GM21737 (cell line): ENCODE data around the gene POLR2I.
A peak's percentile ranks its signal among the peaks of the same experiment; 100 is the strongest.

Experiments used
- ATAC-seq: cut with Tn5 transposase; IDR thresholded peaks from one replicate; pipeline ENCODE4 v1.9.1; 2021; ENCODE audit warnings: mild to moderate bottlenecking, moderate library complexity; ENCODE audit not compliant: unreplicated experiment

Gene POLR2I

GRCh38 chr19:36114721-36115452, at the start of gene POLR2I:
TSS of gene POLR2I (minus strand) at chr19:36114875. CDS start at chr19:36114856, 19 bp downstream.
- ATAC-seq: peak; percentile 71

DNA sequence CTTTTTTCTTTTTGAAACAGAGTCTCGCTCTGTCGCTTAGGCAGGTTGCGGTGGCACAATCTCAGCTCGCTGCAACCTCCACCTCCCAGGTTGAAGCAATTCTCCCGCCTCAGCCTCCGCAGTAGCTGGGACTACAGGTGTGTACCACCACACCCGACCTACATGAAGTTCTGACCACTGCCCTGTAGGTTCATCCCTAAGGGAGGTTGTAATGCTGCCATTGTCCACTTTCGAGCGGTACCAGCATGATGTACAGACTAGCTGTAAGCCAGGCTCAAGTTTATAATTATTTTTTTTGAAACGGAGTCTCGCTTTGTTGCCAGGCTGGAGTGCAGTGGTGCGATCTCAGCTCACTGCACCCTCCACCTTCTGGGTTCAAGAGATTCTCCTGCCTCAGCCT, 49.1 kb upstream of the POLR2I start:
- ATAC-seq: no peak

DNA sequence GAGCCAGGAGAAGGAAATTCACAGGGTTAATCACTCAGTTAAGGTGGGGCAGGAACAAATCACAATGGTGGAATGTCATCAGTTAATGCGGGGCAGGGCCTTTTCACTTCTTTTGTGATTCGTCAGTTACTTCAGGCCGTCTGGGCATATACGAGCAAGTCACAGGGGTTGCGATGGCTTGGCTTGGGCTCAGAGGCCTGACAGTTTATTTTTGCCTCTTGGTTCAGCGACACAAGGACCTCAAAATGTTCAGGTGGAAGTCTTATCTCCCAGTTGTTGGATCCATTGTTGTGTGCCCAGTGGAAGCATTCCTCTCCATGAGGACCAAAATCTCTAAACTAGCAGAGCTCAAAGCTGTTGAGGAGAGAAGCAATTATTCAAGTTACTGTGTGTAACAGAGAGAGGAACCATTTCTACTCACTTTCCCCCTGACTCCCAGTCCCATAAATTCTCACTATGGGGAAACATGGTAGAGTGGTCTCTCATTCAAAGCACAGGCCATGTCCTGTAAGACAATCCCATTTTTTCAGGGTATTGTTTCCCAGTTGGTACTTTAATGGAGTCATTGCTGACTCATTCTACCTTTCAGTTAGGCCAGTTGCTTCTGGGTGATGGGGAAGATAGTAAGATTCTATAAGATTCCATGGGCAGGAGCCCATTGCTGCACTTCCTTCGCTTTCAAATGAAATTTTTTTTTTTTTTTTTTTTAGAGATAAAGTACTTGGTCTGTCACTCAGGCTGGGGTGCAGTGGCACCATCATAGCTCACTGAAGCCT, 46.3 kb upstream of the POLR2I start:
- no peak for ATAC-seq

GRCh38 chr19:36153126-36153525, 38.5 kb upstream of the POLR2I start:
- ATAC-seq: no peak

DNA sequence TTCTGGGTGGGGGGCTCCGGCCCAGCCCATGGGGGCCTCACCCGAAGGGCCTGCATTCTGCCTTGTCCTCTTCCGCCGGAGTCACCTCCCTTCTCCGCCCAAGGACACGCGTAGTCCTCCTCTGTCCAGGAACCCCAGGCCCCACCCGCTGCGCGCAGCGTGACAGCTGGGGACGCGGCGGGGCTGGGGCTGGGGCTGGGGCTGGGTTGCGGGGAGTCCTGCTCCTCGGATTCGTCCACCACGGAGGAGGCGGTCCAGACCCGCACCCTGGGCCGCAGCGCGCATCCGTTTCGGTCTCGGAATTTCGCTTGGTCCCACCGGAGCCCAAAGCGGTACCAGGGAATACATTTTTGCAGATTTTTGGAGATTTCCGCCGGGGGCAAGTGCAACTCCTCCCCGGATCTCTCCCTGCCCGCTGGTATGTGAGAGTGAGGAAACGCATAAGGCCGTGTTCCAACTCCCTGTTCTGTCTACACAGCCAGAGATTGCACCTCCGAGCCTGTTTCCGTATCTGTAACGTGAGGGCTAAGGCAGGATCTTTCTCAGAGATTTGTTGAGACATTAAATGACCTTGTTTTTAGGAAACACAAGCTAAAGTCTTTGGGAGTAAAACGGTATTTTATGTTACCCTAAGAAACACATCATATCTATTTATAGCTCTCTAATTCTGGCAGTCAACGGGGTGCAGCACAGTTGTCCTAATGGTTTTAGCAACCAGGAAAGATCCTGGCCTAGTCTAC, 37.8 kb upstream of the POLR2I start, which contains the start of gene COX7A1:
COX7A1 (minus strand) TSS at position 96 of the 740 bp plus-strand sequence; CDS start at position 56, 40 bp downstream.
- no peak for ATAC-seq

DNA sequence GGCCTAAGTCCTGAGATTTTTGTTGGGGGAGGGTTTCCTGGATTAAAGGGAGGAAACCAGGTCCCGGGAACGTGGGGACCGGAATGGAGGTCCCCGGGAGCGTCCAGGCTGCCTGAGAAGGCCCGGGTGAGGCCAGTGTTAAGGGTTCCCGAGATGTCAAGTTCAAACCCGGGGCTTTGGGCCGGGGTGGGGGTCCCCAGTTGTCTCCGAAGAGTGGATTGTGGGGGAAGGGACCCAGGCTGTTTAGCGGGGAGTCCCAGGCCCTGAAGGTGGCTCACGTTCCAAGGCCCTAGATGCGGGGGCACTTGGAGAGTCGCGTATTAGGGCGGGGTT, 37.3 kb upstream of the POLR2I start:
- ATAC-seq: no peak

DNA sequence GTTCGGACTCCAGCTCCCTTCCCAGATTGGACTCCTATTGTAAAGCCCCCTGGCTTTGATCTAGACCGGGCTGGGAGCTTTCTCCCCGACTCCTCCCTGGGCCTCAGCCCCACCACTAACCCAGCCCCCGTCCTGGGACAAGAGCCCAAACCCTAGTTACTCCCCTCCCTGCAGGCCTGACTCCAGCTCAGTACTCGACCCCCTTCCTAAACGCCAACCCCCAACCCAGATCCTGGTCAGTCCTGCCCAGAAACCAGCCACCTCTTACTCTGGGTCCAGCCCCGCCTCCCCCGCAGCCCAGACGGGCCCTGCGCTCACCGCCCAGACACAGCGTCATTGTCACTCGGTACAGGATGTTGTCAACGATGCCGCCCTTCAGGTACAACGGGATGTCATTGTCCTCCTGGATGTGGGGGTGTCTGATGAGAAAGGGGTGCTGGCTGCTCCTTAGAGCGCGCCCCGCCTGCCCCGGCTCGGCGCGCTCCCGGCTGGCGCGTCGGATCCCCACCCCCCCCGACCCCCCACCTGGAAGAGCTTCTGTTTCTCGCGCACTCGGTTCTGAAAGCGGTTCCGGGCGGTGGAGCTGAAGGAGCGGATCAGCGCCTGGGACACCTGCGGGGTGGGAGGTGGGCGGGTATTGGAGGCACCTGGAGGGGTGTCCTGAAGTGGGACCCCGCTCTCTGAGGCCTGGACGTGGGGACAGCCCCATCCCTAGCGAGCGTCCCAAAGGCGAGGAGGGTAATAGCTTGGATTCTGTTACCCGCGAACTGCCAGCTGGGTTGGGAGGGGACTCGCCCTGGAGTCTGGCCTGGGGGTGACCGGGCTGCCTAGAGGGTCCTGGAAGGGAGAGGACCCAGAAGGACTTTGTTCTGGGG, 36.7 kb upstream of the POLR2I start:
- ATAC-seq: no peak

- no peak for ATAC-seq
Measured at GRCh38 chr19:36150586-36150985, 35.9 kb upstream of the POLR2I start.

DNA sequence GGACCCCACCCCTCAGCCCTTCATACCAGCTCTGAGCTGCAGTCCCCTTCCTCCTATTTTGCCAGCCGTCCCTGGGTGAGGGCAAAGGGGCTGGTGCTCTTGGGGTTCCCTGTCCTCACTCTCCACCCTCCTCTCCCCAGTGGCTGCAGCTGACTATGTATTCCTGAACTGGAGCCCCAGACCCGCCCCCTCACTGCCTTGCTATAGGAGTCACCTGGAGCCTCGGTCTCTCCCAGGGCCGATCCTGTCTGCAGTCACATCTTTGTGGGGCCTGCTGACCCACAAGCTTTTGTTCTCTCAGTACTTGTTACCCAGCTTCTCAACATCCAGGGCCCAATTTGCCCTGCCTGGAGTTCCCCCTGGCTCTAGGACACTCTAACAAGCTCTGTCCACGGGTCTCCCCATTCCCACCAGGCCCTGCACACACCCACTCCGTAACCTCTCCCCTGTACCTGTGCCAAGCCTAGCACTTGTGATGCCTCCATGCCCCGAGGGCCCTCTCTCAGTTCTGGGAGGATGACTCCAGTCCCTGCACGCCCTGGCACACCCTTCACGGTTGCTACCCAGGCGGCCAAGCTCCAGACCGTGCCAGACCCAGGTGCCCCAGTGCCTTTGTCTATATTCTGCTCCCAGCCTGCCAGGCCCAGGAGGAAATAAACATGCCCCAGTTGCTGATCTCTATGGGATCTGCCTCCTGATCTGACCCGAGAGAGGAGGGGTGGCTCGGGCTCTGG, 35.2 kb upstream of the POLR2I start:
- no peak for ATAC-seq

DNA sequence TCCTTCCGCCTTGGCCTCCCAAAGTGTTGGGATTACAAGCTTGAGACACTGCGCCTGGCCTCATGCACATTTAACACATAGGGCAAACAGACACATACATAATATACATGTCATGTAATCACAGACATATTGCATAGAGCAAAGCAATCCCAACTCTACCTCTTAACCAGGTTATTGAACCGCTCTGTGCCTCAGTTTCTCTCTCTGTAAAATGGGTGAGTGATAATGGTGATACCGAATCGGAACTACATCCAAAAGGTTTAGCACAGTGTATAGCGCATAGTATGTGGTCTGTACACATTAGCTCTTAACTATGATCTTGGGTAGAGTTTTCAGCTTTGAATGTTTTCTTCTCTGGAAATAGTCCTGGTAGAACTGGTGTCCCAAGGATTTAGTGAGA, 29.9 kb upstream of the POLR2I start:
- no peak for ATAC-seq

DNA sequence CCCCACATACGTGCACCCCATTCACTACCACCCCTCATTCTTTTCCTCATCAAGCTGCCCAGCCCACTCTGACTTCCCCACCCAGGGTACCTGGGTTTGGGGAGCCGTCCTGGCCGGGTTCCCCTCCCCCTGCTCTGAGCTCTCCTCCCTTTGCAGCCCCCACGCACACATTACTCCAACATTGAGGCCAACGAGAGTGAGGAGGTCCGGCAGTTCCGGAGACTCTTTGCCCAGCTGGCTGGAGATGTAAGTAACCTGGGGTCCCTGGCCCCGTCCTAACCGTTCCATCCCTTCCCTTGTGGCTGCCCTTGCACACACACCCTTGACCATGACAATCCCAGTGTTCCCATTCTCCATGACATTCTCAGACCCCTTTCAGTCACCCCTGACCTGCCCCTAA, 27.8 kb upstream of the POLR2I start:
- no peak for ATAC-seq

DNA sequence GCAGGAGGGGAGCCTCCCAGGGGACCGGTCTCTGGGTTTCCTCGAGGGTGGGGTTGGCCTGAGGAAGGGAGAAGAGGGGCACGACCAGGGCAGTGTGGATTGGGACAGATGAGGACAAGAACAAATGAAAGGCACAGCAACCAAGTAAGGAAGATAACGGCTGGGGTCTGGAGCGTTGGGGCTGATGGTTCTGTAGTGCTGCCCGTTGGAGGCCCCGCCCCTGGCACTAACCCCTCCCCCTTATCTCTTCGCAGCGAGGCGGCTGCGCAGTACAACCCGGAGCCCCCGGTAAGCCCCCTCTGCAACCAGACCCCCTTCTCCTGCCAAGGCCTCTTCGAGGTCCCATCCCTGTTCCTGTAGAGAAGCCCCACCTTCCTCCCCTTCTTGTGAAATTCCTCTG, 27.4 kb upstream of the POLR2I start:
- ATAC-seq: no peak

GRCh38 chr19:36141039-36141927, 26.6 kb upstream of the POLR2I start:
- ATAC-seq: peak; percentile 49

GRCh38 chr19:36140304-36141038, 25.8 kb upstream of the POLR2I start:
- ATAC-seq: no peak

DNA sequence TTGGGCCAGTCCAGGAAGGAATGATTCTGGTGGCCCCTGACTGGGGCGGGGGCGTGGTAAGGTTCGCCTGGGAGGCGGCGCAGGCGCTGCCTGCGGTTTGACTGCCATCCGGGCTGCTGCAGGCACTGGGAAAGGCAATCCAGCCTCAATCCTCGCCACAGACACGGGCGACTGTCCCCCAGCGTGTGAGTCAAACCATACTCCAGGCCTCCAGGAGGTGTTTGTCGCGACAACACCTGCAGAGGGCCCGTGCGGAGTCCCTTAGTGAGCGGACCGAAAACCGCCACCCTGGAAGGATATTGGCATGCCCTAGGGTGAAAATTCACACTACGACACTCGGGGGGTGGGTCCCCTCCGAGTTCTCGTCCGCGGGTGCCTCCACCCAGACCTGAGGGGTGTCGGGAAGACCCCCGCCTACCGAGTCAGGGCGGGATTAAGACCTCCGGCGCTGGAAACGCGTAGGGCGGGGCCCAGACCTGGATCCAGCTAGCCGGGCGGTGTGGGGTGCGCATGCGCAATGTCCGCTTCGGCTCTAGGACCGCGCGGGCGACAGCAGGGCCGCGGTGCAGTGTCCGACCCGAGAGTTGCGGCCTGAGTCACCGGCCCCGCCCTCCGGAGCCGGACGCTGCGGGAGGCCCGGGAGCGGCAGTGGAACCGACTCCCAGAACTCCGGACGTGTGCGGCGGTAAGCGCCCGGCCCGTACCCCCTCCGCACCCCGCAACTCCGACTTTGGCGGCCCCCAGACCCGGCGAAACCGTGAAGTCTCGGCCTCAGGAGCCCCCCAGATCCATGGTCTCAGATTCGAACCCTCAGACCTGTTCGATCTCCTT, 25.0 kb upstream of the POLR2I start, which contains the start of gene CAPNS1:
CAPNS1 (plus strand) TSS at position 594 of the 831 bp plus-strand sequence. CDS start 946 bp downstream, outside the sequence.
- peak; percentile 74 for ATAC-seq

DNA sequence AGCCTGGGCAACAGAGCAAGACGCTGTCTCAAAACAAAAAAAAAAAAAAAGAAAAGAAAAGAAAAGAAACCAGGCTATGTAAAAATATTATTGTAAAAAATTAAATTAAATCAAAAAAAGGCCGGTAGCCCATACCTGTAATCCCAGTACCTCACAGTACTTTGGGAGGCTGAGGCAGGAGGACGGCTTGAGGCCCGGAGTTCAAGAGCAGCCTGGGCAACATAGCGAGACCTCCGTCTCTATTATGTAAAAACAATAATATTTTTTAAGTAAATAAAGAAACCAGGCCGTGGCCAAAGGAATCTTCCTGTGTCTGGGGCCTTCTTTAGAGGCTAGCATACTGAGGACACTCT, 24.4 kb upstream of the POLR2I start:
- no peak for ATAC-seq

DNA sequence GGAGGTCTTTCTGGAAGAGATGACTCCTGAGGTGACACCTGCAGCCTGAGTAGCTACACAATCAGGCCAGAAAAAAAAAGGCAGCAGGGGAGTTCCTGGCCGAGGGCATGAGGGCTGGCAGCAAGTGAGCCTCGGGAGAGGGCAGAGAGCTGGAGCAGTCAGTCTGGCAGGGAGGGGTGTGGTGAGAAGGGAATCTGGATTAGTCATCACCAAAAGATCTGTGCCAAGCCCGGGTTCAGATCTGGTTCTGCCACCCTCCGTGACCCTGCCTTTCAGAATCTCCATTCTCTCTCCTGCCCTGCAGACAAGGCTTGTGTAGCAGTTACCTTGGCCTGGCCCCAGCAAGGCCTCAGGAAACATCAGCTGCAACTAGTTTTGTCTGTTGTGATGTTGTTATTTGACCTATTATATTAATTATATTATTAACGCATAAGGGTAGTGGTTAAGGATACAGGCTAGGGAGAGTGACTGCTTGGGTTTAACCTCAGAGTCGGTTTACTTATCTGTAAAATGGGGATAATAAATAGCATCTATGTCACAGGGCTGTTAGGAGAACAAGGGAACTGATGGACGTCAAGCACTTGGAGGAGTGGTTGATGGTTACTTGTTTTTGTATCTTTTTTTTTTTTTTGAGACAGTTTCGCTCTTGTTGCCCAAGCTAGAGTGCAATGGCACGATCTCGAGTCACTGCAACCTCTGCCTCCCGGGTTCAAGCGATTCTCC, 22.4 kb upstream of the POLR2I start:
- no peak for ATAC-seq
